Measurements from ENCODE around the gene NF1.
A peak's percentile ranks its signal among the peaks of the same experiment; 100 is the strongest.

The NF1 gene

GRCh38 chr17:31067691-31068184, 27.0 kb upstream of the NF1 start:
- DNase-seq (ENCODE audit: low read depth) = peak; percentile 81
- H3K4me3 ChIP-seq (ENCODE audit: low read depth, low read length) = no peak overlapping the region
- no peak for TF ChIP-seq CTCF (conservative IDR thresholded peaks at IDR 0.05; ENCODE audit: low read depth, low read length)

- H3K4me3 ChIP-seq (ENCODE audit: low read depth, low read length) = no peak overlapping the region
- peak; percentile 71 for TF ChIP-seq CTCF (conservative IDR thresholded peaks at IDR 0.05; ENCODE audit: low read depth, low read length)
- DNase-seq (ENCODE audit: low read depth) = peak; percentile 62
These were observed 26.5 kb upstream of the NF1 start for GRCh38 chr17:31068291-31068690.

- TF ChIP-seq CTCF (conservative IDR thresholded peaks at IDR 0.05; ENCODE audit: low read depth, low read length) = no peak
- peak; percentile 35 for DNase-seq (ENCODE audit: low read depth)
- H3K4me3 ChIP-seq (ENCODE audit: low read depth, low read length) = no peak overlapping the region
These were observed 22.6 kb upstream of the NF1 start for GRCh38 chr17:31072186-31072585.

GRCh38 chr17:31073411-31073810, 21.4 kb upstream of the NF1 start:
- no peak overlapping the region for H3K4me3 ChIP-seq (ENCODE audit: low read depth, low read length)
- no peak for DNase-seq (ENCODE audit: low read depth)
- no peak for TF ChIP-seq CTCF (conservative IDR thresholded peaks at IDR 0.05; ENCODE audit: low read depth, low read length)

- no peak for TF ChIP-seq CTCF (conservative IDR thresholded peaks at IDR 0.05; ENCODE audit: low read depth, low read length)
- DNase-seq (ENCODE audit: low read depth) = peak; percentile 90
- H3K4me3 ChIP-seq (ENCODE audit: low read depth, low read length) = no peak overlapping the region
These were observed 19.8 kb upstream of the NF1 start for GRCh38 chr17:31074772-31075555.

- DNase-seq (ENCODE audit: low read depth) = no peak
- no peak for TF ChIP-seq CTCF (conservative IDR thresholded peaks at IDR 0.05; ENCODE audit: low read depth, low read length)
- no peak overlapping the region for H3K4me3 ChIP-seq (ENCODE audit: low read depth, low read length)
These were observed 16.5 kb upstream of the NF1 start for GRCh38 chr17:31078290-31078689.

GRCh38 chr17:31079731-31080130, 15.0 kb upstream of the NF1 start:
- H3K4me3 ChIP-seq (ENCODE audit: low read depth, low read length) = no peak overlapping the region
- no peak for DNase-seq (ENCODE audit: low read depth)
- no peak for TF ChIP-seq CTCF (conservative IDR thresholded peaks at IDR 0.05; ENCODE audit: low read depth, low read length)

Data from choroid plexus epithelial cell (primary cell).